GM18867 (cell line): Measurements from ENCODE around the gene PYDC1.
"Not testable (repeated sequence)": the region's sequence is repeated elsewhere in the genome, so short reads cannot be mapped to it uniquely, and the experiment has no call there.

Experiments used
- ATAC-seq: cut with Tn5 transposase; IDR thresholded peaks from one replicate; pipeline ENCODE4 v1.9.1; 2021; ENCODE audit warnings: mild to moderate bottlenecking, moderate library complexity; ENCODE audit not compliant: unreplicated experiment

PYDC1 gene

DNA sequence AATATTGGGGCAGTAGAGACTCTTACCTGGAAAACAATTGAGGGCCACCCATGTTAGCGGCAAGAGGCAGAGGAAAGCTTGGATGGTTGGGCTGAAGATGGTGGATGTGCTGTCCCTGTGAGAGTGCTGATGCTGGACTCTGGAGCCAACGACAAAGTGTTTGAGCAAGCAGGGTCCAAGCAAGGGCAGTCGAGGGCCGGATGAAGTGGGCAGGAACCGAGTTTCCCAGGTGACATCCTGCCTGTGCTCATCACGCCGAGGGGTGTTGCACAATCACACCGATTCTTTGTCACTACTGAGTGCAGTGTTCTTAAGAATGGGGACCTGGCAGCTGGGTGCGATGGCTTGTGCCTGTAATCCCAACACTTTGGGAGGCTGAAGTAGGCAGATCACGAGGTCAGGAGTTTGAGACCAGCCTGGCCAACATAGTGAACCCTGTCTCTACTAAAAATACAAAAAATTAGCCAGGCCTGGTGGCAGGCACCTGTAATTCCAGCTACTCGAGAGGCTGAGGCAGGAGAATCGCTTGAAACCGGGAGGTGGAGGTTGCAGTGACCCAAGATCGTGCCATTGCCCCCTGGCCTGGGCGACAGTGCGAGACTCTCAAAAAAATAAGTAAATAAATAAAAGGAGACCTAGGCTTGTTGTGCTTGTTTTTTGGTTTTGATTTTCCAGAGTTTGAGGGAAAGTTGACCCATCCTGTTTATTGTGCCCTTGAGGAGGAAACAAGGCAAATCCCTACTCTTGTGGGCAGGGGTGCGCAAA, 20.4 kb downstream of the PYDC1 start:
- no peak for ATAC-seq

- not testable (repeated sequence) for ATAC-seq
Observed at GRCh38 chr16:31195861-31196260, 21.1 kb downstream of the PYDC1 start.

DNA sequence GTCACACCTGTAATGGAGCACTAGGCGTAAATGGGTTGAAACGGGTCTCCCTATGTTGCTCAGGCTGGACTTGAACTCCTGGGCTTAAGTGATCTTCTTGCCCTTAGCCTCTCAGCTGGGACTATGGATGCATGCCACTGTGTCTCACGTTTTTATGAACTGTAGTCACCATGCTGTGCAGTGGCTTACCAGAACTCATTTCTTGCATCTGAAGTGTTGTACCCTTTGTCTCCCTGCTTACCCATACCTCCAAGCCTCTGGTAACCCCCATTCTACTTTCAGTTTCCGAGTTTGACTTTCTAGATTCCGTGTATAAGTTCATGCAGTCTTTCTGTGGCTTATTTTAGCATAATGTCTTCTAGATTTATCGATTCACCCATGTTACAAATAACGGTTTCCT, 22.0 kb downstream of the PYDC1 start:
- no peak for ATAC-seq

- ATAC-seq = no peak
Observed at GRCh38 chr16:31193874-31194273, 23.1 kb downstream of the PYDC1 start.

DNA sequence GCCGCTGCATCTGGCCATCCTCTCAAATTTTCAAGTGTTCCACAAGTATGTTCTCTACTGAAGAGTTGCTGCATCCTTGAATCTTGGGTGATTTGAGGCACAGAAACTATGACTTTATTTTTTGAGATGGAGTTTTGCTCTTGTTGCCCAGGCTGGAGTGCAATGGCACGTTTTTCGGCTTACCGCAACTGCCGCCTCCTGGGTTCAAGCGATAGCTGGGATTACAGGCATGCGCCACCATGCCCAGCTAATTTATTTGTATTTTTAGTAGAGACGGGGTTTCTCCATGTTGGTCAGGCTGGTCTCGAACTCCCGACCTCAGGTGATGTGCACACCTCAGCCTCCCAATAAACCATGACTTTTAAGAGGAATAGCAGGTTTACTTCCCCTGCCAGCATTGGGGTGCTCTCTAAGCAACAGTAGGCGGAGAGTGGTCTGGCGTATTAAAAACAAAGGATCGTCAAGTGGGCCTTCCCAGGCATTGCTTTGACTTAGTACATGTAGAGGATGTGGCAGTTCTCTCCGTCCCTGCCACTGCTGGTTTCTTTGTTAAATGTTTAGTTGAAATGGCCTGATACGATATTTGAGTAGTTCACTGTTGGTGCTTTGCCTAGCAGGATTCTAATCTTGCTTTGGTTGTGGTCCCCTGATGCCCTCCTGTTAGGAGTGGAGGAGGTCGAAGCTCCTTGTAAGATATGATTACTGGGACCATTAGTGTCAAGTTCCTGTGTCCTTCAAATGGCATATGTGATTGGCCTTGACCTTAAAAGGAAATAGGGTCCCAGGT, 23.9 kb downstream of the PYDC1 start:
- no peak for ATAC-seq

DNA sequence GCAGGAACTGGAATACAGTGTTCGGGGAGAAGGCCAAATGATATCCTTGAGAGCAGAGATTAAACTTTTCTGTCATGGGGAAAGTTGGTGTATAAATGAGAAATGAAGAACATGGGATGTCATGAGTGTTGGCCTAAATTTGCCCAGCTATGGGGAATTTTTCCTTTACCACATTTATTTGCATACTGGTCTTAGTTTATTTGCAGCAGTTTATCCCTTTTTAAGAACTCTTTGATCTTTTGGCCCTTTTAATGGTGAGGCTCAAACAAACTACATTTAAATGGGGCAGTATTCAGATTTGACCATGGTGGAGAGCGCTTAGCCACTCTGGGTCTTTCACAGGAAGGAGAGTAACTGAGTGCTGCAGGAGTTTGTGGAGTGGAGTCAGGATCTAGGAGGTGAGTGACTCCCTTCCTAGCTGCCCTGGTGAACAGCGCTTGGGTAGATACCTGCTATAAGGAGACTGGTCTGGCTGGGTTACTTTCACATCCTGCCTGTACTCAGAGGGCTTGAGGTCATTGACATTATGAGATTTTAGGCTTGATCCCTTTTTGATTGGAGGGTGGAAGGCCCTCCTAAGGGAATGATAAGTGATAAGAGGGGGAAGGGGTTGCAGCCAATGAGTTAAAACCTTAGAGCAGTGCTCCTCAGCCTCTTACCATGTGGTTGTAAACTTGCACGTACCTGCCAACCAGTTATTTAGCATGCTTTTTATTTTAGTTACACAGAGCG, 25.1 kb downstream of the PYDC1 start:
- ATAC-seq = no peak

DNA sequence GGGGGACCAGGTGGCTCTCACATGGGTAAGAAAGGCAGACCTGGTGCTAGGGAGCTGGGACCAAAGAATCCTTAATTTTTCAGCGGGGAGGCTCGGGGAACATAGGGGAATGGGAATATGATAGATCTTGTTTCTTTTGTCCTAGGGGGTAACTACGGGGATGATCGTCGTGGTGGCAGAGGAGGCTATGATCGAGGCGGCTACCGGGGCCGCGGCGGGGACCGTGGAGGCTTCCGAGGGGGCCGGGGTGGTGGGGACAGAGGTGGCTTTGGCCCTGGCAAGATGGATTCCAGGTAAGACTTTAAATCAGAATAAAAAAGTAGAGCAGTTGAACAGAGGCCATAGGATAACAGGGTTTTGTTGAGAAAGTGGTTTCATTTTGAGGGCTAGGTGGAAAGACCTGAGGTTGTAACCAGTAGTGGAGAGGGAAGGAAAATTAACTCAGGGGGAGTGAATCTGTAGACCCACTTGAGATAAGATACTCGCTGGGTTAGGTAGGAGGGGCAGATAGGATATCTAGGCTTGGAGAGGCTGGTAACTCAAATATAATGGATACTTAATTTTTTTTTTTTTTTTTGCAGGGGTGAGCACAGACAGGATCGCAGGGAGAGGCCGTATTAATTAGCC, 26.0 kb downstream of the PYDC1 start:
- no peak for ATAC-seq

DNA sequence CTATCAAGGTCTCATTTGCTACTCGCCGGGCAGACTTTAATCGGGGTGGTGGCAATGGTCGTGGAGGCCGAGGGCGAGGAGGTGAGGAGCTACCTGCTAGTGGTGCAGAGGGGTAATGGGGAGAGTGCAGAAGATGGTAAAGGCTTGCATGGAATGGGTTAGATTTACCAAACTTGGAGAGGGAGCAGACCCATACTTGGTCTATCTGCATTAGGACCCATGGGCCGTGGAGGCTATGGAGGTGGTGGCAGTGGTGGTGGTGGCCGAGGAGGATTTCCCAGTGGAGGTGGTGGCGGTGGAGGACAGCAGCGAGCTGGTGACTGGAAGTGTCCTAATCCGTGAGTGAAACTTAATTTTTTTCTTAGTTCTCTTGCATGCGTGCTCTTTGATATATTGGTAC, 26.9 kb downstream of the PYDC1 start:
- ATAC-seq = no peak

GRCh38 chr16:31189412-31189778, 27.5 kb downstream of the PYDC1 start:
- no peak for ATAC-seq

DNA sequence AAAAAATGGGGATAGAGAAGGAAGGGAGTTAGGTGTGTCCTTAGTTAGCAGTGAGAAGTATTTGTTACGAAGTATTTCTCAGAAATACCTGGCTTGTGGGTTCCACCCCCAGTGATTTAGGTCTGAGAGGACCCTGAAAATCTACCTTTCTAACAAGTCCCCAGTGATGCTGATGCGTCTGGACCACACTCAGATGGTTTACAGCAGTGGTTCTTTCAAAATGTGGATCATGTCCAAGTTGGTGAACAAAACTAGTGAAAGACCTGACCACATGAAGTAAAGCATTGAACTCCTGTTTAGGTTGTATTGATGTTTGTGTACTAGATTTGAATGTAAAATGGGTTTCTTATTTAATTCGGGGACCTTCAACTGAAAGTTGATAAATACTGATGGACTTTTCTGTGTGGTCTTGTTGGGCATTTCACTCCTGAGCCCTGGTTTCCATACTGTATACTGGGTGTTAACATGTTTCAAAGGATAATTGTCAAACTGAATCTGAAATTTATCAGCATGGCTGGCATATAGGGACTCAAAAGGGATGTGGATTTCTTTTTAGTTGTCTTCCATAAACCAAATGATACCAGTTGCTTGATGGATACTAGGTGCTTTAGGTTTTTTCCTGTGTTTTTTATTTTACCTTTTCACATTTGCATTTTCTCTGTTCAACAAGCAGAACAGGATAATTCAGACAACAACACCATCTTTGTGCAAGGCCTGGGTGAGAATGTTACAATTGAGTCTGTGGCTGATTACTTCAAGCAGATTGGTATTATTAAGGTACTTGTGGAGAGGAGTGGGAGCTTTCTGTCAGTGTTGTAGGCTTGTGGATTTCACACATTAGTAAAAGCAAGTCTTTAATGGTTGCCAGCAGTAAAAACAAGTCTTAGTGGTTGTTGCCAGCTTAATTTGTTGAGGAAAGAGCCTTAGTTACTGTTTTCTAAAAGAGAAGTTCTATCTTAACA, 28.2 kb downstream of the PYDC1 start:
- no peak for ATAC-seq

DNA sequence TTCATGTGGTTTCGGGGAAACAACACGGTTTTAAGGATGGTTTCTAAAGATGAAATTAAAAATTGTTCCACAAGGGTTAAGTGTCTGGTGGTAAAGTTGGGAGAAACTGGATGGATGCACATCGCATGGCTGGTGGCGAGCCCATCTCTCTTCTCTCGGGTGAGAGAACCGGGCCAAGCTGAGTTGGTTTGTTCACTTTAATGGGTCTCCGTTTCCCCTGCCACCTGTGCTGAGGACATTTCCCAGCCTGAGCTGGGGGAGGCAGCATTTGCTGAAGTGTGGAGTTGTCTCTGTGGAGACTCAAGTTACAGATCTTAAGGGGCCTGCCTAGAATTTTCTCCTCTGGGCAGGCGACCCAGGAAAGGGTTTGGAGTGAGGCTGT, 29.1 kb downstream of the PYDC1 start:
- no peak for ATAC-seq

GRCh38 chr16:31186930-31187807, 29.8 kb downstream of the PYDC1 start:
- no peak for ATAC-seq

GRCh38 chr16:31186176-31186575, 30.8 kb downstream of the PYDC1 start:
- no peak for ATAC-seq

DNA sequence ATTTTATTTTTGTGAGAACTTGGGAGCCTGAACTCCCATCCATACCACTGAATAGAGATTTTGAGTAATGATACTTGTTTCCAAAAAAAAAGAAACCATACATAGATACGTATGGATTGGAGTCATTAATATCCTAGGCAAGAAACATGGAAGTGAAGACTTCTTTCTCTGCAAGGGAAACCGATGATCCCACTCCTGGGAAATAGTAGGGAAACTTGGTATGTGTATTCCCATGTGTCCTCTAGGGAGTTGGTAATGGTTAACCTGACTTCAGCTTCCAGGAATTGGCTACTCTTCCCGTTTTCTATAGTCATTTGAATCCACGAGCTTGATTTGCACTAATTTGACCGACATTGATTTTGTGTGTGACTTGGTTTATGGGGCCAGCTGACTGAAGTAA, 31.6 kb downstream of the PYDC1 start:
- ATAC-seq = no peak

DNA sequence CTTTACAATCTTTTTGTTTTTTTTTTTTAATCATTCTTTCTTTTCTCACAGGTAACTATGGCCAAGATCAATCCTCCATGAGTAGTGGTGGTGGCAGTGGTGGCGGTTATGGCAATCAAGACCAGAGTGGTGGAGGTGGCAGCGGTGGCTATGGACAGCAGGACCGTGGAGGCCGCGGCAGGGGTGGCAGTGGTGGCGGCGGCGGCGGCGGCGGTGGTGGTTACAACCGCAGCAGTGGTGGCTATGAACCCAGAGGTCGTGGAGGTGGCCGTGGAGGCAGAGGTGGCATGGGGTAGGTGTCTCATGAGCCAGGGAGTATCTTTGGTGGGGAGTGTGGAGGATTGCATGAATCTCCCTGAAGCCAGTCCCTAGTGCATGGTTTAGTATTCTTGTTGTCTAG, 32.0 kb downstream of the PYDC1 start:
- no peak for ATAC-seq

DNA sequence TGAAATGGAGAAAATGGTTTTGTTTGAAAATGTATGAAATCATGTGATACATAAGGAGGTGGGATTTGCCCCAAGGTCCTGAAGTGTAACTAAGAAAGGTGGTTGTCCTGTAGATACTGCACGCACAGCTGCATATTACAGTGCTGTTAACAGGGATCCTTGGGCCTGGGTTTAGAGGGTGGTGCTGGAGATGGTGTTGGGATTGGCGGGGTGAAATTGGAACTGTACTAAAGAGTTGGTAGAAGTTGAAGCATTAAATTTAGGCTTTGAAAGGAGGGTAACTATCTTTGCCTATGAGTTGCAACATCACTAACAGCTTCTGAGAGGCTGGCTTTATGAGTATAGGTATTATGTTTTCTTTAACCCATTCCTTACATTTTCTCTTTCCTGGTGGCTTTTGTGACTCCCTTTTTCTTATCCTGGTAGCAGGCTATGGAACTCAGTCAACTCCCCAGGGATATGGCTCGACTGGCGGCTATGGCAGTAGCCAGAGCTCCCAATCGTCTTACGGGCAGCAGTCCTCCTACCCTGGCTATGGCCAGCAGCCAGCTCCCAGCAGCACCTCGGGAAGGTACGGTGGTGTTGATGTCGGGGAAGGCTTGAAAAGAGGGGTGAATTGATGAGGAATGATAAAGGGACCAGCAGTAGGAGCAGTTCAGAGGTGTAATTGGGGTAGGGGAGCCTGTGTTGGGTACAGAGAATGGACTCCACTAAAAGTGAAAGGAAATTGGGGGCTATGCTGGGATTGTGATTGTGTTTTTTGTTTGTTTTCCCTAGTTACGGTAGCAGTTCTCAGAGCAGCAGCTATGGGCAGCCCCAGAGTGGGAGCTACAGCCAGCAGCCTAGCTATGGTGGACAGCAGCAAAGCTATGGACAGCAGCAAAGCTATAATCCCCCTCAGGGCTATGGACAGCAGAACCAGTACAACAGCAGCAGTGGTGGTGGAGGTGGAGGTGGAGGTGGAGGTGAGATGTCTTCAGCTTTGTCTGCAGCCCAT, 33.2 kb downstream of the PYDC1 start:
- ATAC-seq = no peak

DNA sequence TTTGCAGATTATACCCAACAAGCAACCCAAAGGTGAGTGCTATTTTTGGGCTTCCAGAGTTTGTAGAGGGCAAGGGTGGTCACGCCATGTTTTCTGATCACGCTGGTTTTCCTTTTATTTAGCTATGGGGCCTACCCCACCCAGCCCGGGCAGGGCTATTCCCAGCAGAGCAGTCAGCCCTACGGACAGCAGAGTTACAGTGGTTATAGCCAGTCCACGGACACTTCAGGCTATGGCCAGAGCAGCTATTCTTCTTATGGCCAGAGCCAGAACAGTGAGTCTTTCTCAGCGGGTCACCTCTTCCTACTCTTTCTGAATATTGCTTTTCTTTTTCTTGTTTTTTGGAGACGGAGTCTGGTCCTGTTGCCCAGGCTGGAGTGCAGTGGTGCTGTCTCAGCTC, 34.5 kb downstream of the PYDC1 start:
- no peak for ATAC-seq
